GM23248 (cell line): ENCODE data around the gene CLDND2.
"Not testable (repeated sequence)": the region's sequence is repeated elsewhere in the genome, so short reads cannot be mapped to it uniquely, and the experiment has no call there.

ENCODE experiments used
- EZH2 ChIP-seq: fragments of 200-600 bp; sonication (generic); IDR thresholded peaks from 2 replicates; pipeline ENCODE4 v1.6.1; 2018; ENCODE audit warnings: antibody characterized with exemption, mild to moderate bottlenecking; ENCODE audit not compliant: insufficient read depth, poor library complexity, severe bottlenecking
- EZH2phosphoT487 ChIP-seq: fragments of 200-600 bp; sonication (generic); IDR thresholded peaks from 2 replicates; pipeline ENCODE4 v1.6.1; 2018; ENCODE audit warnings: antibody characterized with exemption, moderate library complexity, mild to moderate bottlenecking, low read depth; ENCODE audit not compliant: insufficient read depth

- not testable (repeated sequence) for TF ChIP-seq EZH2, EZH2phosphoT487
These were observed 31.1 kb upstream of the CLDND2 start for GRCh38 chr19:51399936-51400335.
